RPMI7951 (cell line): ENCODE results near the gene DUXA. TPM values are rescaled to one million over a fixed set of nuclear protein-coding genes. Genes with fewer than 3 reads are reported as not detected.
"Not testable (repeated sequence)": the region's sequence is repeated elsewhere in the genome, so short reads cannot be mapped to it uniquely, and the experiment has no call there.

Experiments used
- DNase-seq: peaks from one replicate; pipeline ENCODE4 v3.0.0-alpha.2; 2012; ENCODE audit warnings: low read depth
- total RNA-seq: library from RNA; depleted of rRNA; stranded (reverse); fragments of >200 nt; shearing (Covaris generic); gene quantifications from 2 replicates; pipeline ENCODE4 v1.2.3, GENCODE V29; 2014; rRNA removed

Gene DUXA
- total RNA-seq = not detected in 2 replicates

- no peak for DNase-seq
These were observed at the start of gene DUXA for GRCh38 chr19:57167385-57167784. Gene DUXA (minus strand): TSS chr19:57167485. CDS start chr19:57167443, 42 bp downstream.

DNA sequence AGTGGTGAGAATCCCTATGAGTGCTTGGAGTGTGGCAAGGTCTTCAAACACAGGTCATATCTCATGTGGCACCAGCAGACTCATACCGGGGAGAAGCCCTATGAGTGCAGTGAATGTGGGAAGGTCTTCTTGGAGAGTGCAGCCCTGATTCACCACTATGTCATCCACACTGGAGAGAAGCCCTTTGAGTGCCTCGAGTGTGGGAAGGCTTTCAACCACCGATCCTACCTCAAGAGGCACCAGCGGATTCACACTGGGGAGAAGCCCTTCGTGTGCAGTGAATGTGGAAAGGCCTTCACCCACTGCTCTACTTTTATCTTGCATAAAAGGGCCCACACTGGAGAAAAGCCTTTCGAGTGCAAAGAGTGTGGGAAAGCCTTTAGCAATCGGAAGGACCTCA, 44.8 kb upstream of the DUXA start:
- no peak for DNase-seq

DNA sequence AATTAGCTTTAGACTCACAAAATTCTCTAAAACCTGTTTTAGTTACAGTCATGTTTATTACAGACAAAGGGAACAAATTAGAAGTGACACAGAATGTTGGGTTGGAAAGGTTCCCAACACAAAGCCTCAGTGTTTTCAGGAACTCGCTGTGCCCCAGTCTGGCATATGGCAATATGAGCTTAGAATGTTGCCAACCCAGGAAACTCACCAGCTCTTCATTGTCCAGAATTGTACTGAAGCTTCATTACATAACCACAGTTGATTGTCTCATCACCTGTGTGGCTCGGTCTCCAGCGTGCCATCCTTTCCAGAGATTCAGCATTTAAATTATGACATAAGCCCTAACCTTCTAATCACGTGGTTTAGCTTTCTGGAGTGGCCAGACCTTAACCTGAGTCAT, 43.1 kb upstream of the DUXA start:
- no peak for DNase-seq

DNA sequence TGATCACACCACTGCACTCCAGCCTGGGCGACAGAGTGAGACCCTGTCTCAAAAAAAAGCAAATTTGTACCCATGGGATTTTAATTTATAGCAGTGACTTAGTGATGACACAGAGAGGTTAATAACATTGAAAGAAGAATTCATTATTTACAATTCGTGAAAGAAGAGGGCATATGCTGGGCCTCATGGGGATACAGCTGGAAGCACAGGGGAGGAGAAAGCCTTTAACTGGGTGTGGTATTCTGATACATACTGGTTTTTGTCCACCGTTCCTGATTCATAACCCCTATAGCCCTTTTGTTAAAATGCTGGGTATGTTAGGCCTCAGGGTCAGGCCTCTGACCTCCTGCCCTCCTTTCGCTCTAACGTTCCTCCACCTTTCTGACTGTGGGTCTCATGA, 34.9 kb upstream of the DUXA start:
- DNase-seq = no peak

DNA sequence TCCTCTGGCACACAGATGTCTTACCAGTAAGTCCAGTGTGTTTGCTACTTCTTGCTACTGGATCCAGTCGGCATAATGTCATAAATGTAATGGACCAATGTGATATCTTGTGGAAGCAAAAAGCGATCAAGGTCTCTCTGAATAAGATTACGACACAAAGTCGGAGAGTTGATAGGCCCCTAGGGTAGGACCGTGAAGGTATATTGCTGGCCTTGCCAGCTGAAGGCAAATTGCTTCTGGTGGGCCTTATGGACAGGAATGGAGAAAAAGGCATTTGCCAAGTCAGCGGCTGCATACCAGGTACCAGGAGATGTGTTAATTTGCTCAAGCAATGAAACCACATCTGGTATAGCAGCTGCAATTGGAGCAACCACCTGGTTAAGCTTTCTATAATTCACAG, 30.6 kb upstream of the DUXA start:
- not testable (repeated sequence) for DNase-seq

- DNase-seq = no peak
These were observed 25.7 kb upstream of the DUXA start for GRCh38 chr19:57192993-57193392.

DNA sequence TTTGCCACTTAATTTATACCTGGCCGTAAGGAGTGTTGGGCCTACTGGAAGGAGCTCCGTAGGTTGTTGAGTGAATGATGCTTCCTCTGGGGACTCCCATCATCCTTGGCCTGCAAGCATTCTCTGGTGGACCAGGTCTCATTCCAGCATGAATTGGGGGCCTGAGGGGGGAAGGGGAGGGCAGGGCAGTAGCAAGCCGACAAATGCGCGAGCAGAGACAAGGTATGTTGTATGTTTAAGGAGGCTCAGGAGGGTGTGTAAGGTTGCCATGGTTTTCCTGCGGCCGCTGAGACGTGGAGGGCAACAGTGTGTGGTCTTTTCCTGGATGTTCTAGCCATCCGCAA, 24.8 kb upstream of the DUXA start:
- DNase-seq = no peak

DNA sequence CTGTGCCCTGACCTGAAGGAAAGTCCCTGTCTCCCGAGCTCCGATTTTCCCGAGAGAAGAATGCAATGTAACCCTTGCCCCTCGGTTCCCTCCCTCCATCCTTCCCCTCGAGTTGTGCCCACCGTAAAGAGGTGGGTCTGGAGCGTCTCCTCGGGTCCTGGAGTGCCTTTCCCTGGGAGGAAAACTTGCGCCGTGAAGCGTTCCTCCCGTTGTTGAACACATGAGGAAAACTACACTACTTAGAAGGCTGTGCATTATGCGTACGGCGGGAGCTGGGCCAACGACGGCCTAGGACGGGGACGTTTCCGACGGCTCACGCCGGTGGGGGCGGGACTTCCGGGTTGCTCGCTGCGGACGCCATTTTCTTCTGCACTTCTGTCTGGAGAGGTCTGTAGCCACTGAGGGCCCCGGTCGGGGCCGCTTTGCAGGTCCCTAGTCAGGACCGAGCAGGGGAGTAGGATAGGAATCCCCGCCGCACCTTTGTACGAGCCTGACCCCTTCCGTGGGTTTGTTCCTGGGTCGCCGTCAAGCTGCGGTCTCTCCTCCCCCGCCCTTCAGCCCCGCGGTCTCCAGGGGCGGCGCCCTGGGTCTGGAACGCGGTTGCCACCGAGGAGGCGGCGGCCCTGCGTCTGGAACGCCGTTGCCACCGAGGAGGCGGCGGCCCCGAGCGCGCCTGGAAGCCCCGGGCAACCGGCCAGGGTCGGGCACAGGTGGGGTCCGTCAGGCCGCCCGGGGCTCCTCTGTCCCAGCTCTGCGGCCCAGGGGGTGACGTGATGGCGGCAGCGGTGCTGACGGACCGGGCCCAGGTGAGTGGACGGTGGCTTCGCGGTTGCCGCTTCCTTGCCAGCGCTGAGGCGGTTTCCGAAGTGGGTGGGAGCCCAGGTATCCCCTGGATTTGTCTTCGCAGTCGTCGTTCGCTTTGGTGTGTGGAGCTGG, 24.1 kb upstream of the DUXA start, which contains the start of gene ZNF264:
ZNF264 (plus strand) TSS at position 360 of the 936 bp plus-strand sequence; CDS start at position 774, 414 bp downstream.
- DNase-seq = peak; percentile 90

- DNase-seq = no peak
These were observed 23.0 kb upstream of the DUXA start for GRCh38 chr19:57190301-57190700.

GRCh38 chr19:57171551-57172081, 4.3 kb upstream of the DUXA start:
- DNase-seq = peak; percentile 28

DNA sequence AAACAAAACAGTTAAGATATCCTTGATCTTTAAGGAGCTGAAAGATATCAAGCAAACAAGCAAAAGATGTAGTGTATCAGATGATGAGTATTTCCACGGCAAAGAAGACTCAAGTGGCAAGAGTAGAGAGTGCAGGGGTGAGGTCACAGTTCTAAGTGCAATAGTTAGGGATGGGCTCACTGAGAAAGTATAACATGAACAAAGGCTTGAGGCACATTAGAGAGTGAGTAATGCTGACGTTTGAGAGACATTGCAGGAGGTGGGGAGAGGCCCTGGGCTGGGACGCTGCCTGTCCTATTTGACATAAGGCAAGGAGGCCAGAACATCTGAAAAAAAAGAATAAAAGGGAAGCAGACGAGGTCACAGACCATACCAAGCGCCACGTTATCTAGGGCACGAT, 1.4 kb downstream of the DUXA start:
- DNase-seq = peak; percentile 37

GRCh38 chr19:57161985-57162539, 5.2 kb downstream of the DUXA start:
- DNase-seq = no peak

- DNase-seq = no peak
These were observed 14.4 kb downstream of the DUXA start for GRCh38 chr19:57152921-57153320.

DNA sequence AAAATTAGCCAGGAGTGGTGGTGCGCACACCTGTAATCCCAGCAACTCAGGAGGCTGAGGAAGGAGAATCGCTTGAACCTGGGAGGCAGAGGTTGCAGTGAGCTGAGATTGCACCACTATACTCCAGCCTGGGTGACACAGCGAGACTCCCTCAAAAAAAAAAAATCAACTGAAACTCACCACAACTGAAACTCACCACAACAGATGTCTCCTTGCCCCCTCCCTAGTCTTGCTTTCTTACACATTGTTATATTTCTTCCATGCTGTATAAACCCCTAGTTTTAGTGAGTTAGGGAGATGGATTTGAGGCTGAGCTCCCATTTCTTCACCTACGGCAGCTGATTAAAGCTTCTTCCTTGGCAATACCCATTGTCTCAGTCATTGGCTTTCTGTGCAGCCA, 25.6 kb downstream of the DUXA start:
- DNase-seq = no peak

GRCh38 chr19:57135797-57136196, 31.5 kb downstream of the DUXA start:
- DNase-seq = no peak

DNA sequence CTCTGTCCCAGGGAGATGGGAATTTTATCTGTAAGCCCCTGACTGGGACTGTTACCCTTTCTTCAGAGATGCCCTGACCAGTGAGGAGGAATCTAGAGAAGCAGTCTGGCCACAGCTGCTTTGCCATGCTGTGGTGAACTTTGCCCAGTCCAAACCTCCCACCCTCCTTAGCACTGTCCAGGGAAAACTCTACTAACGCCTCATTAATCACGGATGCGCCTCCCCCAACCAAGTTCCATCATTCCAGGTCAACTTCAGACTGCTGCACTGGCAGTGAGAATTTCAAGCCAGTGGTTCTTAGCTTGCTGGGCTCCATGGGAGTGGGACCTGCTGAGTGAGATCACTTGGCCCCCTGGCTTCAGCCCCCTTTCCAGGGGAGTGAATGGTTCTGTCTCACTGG, 39.9 kb downstream of the DUXA start:
- not testable (repeated sequence) for DNase-seq

DNA sequence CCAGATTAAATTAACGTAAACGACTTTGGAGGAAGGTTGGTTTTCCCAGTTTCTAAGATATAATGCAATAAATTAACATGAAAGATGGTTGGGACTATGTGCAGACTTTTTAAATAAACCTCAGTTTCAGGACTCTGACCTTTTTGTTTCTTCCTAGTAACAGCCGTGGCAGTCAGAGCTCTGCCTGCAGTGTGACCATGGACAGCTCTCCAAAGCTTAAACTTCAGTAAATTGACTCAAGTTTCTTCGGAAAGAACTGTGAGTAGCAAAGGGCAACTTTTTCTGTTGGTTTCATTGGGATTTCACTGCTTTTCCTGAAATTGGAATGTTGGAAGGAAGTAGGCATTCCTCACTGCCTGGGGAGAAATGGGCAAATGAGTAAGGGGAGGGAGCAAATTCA, 43.4 kb downstream of the DUXA start:
- DNase-seq = no peak

GRCh38 chr19:57118848-57119247, 48.4 kb downstream of the DUXA start:
- DNase-seq = no peak

GRCh38 chr19:57113501-57113900, 53.8 kb downstream of the DUXA start:
- not testable (repeated sequence) for DNase-seq

DNA sequence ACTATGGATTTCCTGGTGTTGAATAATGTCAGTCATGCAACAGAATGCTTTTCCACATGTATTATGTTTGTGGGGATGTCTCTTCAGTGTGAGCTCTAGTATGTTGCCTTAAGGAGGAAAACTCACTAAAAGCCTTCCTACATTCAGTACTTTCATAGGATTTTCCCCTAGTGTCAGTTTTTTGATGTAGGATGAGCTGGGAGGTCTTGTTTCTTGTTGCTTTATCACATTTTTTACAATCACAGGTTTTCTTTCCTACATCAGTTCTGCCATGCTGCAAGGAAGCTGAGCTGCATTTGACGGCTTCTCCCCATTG, 56.0 kb downstream of the DUXA start:
- DNase-seq = no peak

GRCh38 chr19:57110592-57111328, 56.5 kb downstream of the DUXA start:
- DNase-seq = peak; percentile 18

DNA sequence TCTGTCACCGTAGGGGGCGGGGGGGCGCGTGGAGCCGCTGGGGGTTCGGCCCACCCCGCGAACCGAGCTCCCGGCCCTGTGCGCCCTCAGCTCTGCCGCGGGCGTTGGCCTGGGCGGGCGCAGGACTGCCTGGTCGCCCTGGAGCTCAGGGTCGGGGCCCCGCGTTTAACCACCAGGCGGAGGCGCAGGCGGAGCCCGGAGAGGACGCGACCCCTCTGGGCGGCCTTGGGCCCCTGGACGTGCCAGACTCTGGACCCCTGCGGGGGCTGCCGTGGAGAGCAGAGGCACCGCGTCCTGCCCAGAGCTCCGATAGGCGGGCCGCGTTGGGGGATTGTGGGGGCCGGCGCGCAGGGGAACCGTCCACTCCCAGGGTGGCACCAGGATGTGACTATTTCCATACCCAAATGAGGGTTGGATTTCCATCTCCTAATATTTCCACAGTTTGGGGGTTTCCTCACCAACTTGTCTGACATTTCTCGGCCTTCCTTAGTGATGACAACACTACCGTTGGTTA, 60.5 kb downstream of the DUXA start:
- DNase-seq = no peak
